Measurements from ENCODE around the gene PEPD.
"Not testable (repeated sequence)": the region's sequence is repeated elsewhere in the genome, so short reads cannot be mapped to it uniquely, and the experiment has no call there.

Gene PEPD

DNA sequence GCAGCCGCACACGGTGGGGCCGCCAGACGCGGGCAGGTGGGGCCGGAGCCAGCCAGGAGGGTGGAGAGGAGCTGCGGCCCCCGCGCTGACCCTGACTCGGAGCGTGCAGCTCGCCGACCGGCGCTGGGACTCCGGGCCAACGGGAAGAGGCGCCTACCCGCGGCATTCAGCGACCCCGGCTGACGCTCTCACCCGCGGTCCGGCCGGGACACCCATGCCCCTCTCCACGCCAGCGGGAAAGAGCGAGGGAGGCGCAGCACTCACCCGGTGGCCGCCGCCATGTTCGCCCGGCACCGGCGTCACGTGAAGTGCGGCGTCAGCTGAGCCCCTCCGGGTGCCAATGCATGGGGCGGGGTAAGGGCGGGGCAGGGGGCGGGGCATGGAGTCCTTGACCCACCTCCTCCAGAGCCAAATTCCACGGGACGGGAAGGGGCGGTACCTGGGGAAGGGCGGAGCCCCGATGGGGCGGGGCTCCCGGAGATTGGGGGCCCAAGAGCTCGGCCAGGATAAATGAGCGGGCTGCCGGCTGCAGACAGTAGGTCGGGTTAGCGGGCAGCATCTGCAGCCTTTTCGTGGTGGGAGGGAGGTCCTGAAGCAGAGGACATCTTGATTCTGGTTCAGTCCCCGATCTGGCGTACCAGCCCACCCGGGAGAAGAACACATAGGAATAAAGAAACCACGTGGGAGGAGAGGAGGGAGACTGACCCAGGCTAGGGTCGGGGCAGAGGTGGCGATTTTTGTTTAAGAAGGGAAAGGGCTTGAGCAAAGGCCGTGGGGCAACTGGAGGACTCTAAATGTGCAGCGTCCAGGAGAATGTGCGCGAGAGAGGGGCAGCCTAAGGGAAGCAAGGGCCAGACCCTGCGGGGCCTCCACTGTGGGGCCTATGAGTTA lies at the start of gene PEPD:
PEPD (minus strand) TSS at position 312 of the 891 bp plus-strand sequence; CDS start at position 281, 31 bp downstream.
- DNase-seq (ENCODE audit: low read depth): peak; percentile 86

- DNase-seq (ENCODE audit: low read depth): no peak
Observed at GRCh38 chr19:33569821-33570220, 48.2 kb upstream of the PEPD start.

GRCh38 chr19:33568706-33569105 lies 47.1 kb upstream of the PEPD start:
- DNase-seq (ENCODE audit: low read depth): no peak

- DNase-seq (ENCODE audit: low read depth): no peak
Observed at GRCh38 chr19:33564836-33565338, 43.3 kb upstream of the PEPD start.

- DNase-seq (ENCODE audit: low read depth): no peak
Observed at GRCh38 chr19:33562636-33563035, 41.0 kb upstream of the PEPD start.

DNA sequence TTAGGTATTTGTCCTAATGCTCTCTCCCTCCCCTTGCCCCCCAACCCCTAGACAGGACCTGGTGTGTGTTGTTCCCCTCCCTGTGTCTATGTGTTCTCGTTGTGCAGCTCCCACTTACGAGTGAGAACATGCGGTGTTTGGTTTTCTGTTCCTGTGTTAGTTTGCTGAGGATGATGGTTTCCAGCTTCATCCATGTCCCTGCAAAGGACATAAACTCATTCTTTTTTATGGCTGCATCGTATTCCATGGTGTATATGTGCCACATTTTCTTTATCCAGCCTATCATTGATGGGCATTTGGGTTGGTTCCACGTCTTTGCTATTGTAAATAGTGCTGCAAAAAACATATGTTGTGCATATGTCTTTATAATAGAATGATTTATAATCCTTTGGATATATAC lies 40.1 kb upstream of the PEPD start:
- not testable (repeated sequence) for DNase-seq (ENCODE audit: low read depth)

DNA sequence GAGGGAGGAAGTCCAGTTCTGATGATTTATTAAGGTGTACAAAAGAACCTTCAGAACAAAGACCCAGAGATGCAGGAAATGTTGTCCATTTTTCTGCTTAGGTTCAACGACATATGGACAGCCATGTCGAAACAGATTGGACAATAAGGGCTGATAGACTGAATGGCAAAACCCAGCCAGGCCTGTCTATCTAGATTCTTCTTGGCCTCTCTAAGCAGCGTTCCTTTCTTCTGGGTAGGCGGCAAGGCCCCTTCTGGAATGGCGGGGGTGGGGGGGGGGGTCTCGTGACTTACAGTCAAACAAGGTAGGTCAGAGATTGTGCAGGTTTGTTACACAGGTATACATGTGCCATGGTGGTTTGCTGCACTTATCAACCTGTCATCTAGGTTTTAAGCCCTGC lies 39.7 kb upstream of the PEPD start:
- DNase-seq (ENCODE audit: low read depth): no peak

DNA sequence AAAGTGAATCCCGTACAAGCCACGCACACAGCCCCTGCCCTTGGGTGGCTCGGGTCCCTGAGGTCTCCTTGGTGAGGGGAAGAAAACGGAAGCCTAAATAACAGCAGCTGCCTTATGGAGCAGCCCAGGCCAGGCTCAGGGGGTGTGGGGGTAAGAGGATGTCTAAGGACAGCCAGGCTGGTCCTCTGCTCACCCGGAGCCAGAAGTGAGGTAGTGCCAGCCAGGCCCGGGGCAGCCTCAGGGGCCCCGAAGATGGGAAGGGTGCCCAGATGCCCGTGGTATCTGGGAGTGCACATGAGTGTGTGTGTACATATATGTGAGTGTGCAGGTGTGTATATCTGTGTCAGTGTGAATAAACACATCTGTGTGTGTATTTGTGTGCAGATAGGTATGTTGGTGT lies 38.4 kb upstream of the PEPD start:
- DNase-seq (ENCODE audit: low read depth): no peak

- DNase-seq (ENCODE audit: low read depth): no peak
Observed at GRCh38 chr19:33558856-33559255, 37.3 kb upstream of the PEPD start.

DNA sequence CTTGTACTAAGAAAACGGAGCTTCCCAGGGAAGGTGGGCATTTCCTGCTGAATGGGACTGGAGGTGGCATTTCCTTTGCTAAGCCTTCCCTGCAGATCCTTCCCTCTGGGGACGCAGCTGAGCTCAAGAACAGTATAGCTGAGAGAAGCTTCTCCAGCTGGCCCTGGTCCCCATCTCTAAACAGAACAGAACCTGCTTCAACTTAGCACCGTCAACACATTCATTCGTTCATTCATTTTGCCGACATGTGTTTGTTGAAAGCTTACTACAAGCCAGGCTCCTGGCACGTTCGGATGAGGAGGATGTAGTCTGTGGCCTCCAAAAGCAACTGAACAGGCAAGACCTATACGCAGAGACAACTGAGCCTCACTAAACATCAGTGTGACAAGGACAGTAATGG lies 36.6 kb upstream of the PEPD start:
- no peak for DNase-seq (ENCODE audit: low read depth)

DNA sequence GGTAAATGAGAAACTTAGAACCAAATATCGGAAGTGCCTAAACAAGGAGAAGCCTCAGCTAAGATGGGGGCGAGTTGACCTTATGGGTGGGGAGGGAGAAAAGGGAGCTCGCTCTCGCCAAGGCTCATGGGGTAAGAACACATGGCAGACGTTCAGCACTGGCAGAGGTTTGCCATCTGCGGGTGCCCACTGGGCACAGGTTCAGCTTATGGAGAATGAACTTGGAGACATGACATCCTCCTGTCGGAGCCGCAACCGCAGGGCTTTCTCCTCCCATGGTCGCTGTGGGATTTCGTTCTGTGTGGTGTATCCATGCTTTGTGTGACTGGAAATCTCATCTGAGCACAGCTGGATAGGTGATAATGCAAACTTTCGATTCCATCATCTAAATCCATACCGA lies 36.1 kb upstream of the PEPD start:
- no peak for DNase-seq (ENCODE audit: low read depth)

GRCh38 chr19:33557196-33557595 lies 35.6 kb upstream of the PEPD start:
- DNase-seq (ENCODE audit: low read depth): no peak

GRCh38 chr19:33556261-33556660 lies 34.7 kb upstream of the PEPD start:
- DNase-seq (ENCODE audit: low read depth): no peak

DNA sequence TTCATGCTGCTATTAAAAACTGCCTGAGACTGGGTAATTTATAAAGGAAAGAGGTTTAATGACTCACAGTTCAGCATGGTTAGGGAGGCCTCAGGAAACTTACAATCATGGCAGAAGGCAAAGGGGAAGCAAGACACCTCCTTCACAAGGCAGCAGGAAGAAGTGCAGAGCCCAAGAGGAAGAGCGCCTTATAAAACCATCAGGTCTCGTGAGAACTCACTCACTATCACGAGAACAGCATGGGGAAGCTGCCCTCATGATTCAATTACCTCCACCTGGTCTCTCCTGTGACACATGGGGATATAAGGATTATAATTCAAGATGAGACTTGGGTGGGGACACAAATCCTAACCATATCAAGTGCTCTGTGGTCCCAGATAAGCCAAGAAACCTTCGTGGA lies 34.1 kb upstream of the PEPD start:
- not testable (repeated sequence) for DNase-seq (ENCODE audit: low read depth)

GRCh38 chr19:33554821-33555220 lies 33.2 kb upstream of the PEPD start:
- DNase-seq (ENCODE audit: low read depth): no peak

GRCh38 chr19:33554391-33554790 lies 32.8 kb upstream of the PEPD start:
- DNase-seq (ENCODE audit: low read depth): no peak

DNA sequence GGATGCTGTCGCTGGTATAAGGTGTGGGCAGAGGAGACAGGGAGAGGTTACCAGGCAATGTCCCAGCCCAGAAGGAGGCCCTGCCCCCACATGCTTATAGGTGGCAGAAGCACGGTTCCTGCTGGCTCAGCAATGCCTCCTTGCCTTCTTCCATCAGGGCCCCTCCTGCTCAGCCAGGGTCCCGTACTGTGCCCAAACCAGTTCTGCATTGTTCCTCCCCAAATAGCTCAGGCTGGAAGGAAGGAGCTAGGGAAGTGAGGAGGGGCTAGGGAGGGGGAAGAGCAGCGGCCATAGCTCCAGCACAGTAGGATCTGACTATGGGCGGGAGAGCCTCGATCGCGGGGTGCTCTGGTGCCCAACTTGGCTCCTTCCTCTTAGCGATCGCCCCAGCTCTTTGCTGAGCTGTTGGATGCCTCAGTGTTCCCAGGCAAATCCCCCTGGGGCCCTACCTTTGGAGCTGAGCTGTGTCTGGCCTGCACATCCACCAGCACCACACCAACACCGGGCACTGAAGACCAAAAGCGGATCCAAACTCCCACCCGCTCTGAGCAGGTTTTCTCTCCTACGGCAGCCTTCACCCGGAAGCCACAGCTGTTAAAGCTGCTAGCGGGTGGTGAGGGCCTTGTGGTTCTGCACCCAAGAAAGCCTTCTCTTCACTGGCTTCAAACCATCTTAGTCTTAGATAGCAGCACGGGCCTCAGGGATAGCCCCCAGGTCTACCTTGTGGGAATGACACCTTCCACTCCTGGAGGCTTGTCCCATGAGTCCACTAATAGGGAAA lies 32.1 kb upstream of the PEPD start:
- DNase-seq (ENCODE audit: low read depth): no peak

DNA sequence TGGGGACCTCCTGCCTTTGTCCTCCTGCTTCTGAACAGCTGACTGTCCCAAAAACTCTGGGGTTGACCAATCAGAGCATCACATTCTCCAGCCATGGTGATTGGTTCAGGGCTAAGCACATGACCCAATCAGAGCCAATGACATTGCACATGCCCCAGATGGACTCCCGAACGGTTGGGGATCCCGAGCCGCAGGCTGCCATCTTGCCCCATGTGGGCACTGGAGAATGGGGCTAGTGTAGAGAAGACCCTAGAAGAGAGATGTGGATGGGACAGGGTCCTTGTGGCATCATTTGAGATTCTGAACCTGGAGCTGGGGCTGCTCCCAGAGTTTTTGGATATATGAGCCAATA lies 31.3 kb upstream of the PEPD start:
- DNase-seq (ENCODE audit: low read depth): no peak

DNA sequence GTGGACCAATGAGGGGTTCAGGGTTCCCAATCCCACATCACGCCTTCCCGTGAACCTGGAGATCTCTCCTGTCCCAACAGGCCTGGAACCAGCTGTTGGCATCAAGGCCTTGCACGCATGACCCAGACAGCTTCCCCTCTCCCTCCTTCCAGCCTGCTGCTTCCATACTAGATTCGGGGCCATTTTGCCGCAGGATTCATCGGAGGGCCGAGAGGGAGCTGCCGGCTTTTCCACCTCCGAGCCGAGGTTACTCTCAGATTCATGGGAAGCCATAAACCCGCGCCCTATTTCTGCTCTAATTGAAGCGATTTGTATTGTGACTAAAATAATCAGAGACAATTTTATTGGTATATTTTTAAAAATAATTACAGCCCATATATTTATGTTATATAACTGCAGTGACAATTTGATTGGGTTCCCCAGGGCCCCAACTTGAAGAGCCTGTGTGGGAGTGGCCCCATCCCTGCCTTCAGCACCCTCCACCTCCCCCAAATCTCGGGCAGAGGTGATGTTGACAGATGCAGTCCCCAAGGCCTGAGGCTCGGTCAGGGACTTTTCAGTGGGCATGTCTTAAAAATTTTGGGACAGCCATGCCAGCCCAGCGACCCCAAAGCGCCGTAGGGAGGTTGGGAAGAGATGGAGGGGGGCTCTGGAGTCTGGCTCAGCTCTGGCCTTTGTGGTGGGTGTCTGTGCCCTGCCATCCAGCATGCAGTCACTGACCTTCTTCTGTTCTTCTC lies 30.8 kb upstream of the PEPD start:
- DNase-seq (ENCODE audit: low read depth): no peak

GRCh38 chr19:33551676-33552075 lies 30.1 kb upstream of the PEPD start:
- DNase-seq (ENCODE audit: low read depth): no peak

- no peak for DNase-seq (ENCODE audit: low read depth)
Observed at GRCh38 chr19:33550768-33551167, 29.2 kb upstream of the PEPD start.

DNA sequence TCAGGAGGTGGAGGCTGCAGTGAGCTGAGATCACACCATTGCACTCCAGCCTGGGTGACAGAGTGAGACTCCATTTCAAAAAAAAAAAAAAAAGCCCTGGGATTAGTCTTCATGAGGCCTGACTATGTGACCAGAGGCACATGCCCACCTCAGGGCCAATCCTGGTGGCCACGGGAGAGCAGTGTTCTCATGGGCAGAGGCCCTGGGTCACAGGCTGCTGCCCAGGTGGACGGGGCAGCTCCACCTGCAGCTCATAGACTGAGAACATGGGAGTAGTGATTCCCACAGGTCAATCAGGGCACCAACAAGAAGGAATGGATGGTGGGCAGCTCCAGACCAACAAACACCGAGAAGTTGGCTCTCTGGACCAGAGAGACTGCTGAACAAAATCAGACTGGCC lies 26.1 kb upstream of the PEPD start:
- no peak for DNase-seq (ENCODE audit: low read depth)
